ENCODE results near the gene CALM1.

Gene CALM1

GRCh38 chr14:90396341-90397339 is at the start of gene CALM1:
Gene CALM1 (plus strand): TSS chr14:90397029. CDS start chr14:90397231, 202 bp downstream.
- DNase-seq = peak; percentile 58

DNA sequence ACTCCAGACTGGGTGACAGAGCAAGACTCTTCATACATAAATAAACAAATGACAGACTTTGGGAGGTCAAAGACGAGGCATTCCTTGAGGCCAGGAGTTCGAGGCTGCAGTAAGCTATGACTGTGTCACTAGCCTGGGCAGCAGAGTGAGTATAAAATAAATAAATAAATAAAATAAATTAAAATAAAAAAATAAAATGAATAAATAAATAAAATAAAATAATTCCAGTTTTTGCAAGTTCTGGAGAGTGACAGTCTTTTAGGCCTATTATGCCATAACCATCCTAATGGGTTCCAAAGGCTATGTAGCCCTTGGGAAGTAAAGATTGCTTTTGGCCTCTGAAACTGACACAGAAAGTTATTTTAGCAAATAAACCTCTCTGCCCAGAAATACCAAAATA is 48.6 kb upstream of the CALM1 start:
- DNase-seq = no peak

DNA sequence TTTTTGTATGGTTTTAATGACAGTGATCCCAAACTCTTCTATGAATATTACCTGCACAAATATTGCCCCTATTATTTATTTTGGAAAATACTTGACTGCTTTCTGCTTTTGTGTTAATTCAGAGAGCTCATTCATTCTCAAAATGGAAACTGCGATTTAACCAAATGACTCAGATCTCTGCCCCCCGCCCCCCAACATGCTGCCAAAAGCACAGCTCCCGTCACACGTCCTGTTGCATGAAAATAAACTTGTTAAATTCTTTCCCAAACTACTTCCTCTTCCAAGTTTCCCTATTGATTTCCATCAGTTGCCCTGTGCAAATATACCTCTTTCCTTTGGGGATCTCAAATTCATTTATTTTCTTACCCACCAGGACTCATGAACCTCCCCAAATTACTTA is 47.1 kb upstream of the CALM1 start:
- DNase-seq = no peak

DNA sequence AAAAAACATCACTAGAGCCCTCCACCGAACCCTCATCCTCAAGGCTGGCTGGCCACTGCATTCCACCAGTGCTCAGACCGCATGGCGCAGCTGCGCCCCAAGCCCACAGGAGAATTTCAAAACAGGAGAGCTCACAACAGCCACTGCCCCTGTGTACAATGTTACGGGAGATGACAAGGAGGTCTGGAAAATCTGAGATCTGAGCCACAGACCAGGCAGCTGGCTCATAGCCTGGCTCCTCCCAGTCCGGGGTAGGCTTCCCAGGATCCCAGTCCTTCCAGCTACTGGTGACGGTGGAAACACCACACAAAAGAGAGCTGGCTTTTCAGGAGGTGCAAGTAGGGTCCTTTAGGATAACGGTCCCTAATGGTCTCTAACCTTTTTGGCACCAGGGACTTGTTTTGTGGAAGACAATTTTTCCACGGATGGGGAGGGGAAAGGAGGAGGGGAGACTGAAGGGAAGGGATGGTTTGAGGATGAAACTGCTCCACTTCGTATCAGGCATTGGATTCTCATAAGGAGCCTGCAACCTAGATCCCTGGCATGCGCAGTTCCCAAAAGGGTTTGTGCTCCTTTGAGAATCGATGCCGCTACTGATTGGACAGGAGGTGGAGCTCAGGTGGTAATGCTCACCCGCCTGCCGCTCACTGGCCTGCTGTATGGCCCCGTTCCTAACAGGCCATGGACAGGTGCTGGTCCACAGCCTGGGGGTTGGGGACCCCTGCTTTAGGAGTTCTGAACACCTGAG is 42.1 kb upstream of the CALM1 start:
- no peak for DNase-seq

GRCh38 chr14:90355540-90356518 is 41.0 kb upstream of the CALM1 start:
- DNase-seq = no peak

GRCh38 chr14:90356925-90357324 is 39.9 kb upstream of the CALM1 start:
- no peak for DNase-seq

- no peak for DNase-seq
Observed at GRCh38 chr14:90358359-90358758, 38.5 kb upstream of the CALM1 start.

GRCh38 chr14:90361865-90362557 is 34.8 kb upstream of the CALM1 start:
- no peak for DNase-seq

GRCh38 chr14:90362558-90362896 is 34.3 kb upstream of the CALM1 start:
- DNase-seq = no peak

- peak; percentile 6 for DNase-seq
Observed at GRCh38 chr14:90368946-90369721, 27.7 kb upstream of the CALM1 start.

DNA sequence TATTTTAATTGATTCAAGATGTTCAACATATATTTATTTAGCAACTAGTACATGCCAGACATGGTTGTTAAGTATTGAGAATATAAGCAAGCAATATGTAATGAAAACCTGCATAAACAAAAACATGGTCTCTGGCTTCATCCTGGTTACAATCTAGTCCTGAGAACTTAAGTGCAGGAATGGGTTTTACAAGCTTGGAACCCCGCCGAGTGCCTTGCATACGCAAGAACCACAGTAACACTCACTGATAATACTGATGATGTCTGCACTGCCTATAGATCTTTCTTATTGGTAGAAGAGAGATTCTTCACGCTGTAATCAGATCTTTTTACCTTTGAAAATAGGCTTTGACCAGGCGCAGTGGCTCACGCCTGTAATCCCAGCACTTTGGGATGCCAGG is 22.9 kb upstream of the CALM1 start:
- DNase-seq = no peak

DNA sequence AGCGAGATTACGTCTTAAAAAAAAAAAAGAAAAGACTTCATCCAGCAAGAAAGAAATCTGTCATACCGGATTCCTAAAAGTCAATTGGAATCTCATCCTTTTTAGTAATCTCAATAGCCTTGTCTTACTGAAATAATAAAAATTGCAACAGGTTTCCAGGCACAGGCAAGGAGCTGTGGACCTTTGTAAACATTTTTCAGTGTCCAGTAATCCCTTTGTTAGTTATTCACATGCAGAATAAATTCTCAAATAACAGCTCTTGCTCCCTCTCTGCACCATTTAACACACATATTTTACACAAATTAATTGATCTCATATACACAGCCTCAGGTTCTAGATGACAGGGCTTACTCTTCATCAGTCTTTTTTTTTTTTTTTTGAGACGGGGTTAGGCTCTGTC is 22.0 kb upstream of the CALM1 start:
- DNase-seq = no peak

GRCh38 chr14:90375934-90376333 is 20.9 kb upstream of the CALM1 start:
- DNase-seq = peak; percentile 43

DNA sequence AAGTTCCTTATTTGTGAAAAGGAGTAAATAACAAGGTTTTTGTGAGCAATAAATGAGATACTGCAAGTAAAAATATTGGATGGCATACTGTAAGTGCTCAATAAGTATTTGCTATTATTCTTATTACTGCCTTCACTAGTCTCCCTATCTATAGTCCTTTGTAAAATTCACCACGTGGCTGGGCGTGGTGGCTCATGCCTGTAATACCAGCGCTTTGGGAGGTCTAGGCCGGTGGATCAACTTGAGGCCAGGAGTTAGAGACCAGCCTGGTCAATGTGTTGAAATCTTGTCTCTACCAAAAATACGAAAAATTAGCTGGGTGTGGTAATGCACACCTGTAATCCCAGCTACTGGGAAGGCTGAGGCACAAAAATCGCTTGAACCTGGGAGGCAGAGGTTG is 18.6 kb upstream of the CALM1 start:
- no peak for DNase-seq

GRCh38 chr14:90379106-90379505 is 17.7 kb upstream of the CALM1 start:
- DNase-seq = no peak

- no peak for DNase-seq
Observed at GRCh38 chr14:90381011-90381786, 15.6 kb upstream of the CALM1 start.

GRCh38 chr14:90381999-90382451 is 14.8 kb upstream of the CALM1 start:
- peak; percentile 35 for DNase-seq

DNA sequence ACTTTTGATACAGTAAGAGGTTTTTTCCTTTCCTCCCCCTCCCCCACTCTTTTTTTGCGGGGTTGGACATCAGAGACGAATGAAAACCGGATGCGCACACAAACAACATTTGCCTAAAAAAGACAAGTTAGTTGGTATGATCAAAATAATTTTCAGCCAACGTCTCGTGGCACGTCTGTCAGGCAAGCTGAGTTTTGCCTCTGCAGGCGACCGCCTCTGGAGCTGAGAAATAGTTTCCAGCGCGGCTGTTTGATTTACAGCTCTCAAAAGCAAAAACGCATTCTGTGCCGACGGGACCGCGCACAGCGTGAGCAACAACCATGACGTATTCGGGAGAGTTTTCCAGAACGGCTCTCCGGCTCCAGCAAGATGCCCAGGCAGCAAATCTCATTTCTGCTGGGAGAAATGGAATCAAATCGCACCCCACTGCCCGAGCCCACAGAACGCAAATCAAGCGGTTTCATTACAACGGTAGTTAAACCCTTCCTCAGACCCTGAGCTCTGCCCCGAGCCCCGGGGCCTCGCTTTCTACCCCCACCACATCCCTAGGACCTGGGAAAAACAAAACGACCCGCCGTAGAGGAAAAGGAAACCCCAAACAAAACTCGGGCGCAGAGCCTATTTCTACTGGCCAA is 14.2 kb upstream of the CALM1 start:
- DNase-seq = peak; percentile 56

- DNase-seq = peak; percentile 98
Observed at GRCh38 chr14:90383126-90383730, 13.6 kb upstream of the CALM1 start.
